ENCODE measurements around the gene TANGO6.

Gene TANGO6

GRCh38 chr16:68848786-68849185, 5.5 kb downstream of the TANGO6 start:
- no peak for TF ChIP-seq BHLHE40 (IDR thresholded peaks at IDR 0.05; ENCODE audit: borderline replicate concordance)
- no peak for TF ChIP-seq HDGF (IDR thresholded peaks at IDR 0.05; ENCODE audit: borderline replicate concordance)
- TF ChIP-seq ZNF384 (IDR thresholded peaks at IDR 0.05): no peak
- TF ChIP-seq ARNT (IDR thresholded peaks at IDR 0.05): no peak
- no peak for TF ChIP-seq L3MBTL2 (conservative IDR thresholded peaks at IDR 0.05)
- no peak for TF ChIP-seq TARDBP (IDR thresholded peaks at IDR 0.05)
- TF ChIP-seq ELF4 (IDR thresholded peaks at IDR 0.05): no peak
- TF ChIP-seq SUZ12 (IDR thresholded peaks at IDR 0.05): no peak
- no peak for TF ChIP-seq NFRKB (IDR thresholded peaks at IDR 0.05)
- TF ChIP-seq FOXK2 (IDR thresholded peaks at IDR 0.05): no peak
- no peak for TF ChIP-seq FOXA1 (IDR thresholded peaks at IDR 0.05)
- TF ChIP-seq LEF1 (IDR thresholded peaks at IDR 0.05; ENCODE audit: borderline replicate concordance): no peak
- no peak for TF ChIP-seq PKNOX1 (IDR thresholded peaks at IDR 0.05)
- no peak for TF ChIP-seq SP1 (IDR thresholded peaks at IDR 0.05)
- TF ChIP-seq CTBP1 (IDR thresholded peaks at IDR 0.05; ENCODE audit: borderline replicate concordance): no peak
- TF ChIP-seq FOXM1 (IDR thresholded peaks at IDR 0.05; ENCODE audit: borderline replicate concordance): no peak
- DNase-seq (ENCODE audit: extremely low spot score): no peak
- ChIA-PET POLR2A (no interaction called here), CTCF (no interaction called here)

GRCh38 chr16:68850481-68850880, 7.2 kb downstream of the TANGO6 start:
- DNase-seq (ENCODE audit: extremely low spot score): no peak
- ChIA-PET CTCF (no interaction called here), POLR2A (no interaction called here)
- no peak for TF ChIP-seq ZNF384 (IDR thresholded peaks at IDR 0.05)
- TF ChIP-seq HDGF (IDR thresholded peaks at IDR 0.05; ENCODE audit: borderline replicate concordance): no peak
- no peak for TF ChIP-seq FOXM1 (IDR thresholded peaks at IDR 0.05; ENCODE audit: borderline replicate concordance)
- TF ChIP-seq PKNOX1 (IDR thresholded peaks at IDR 0.05): no peak
- no peak for TF ChIP-seq ARNT (IDR thresholded peaks at IDR 0.05)
- no peak for TF ChIP-seq LEF1 (IDR thresholded peaks at IDR 0.05; ENCODE audit: borderline replicate concordance)
- TF ChIP-seq FOXA1 (IDR thresholded peaks at IDR 0.05): no peak
- TF ChIP-seq BHLHE40 (IDR thresholded peaks at IDR 0.05; ENCODE audit: borderline replicate concordance): no peak
- TF ChIP-seq CTBP1 (IDR thresholded peaks at IDR 0.05; ENCODE audit: borderline replicate concordance): no peak
- TF ChIP-seq FOXK2 (IDR thresholded peaks at IDR 0.05): no peak
- no peak for TF ChIP-seq SP1 (IDR thresholded peaks at IDR 0.05)
- TF ChIP-seq SUZ12 (IDR thresholded peaks at IDR 0.05): no peak

- ChIA-PET POLR2A (no interaction called here), CTCF (no interaction called here)
- TF ChIP-seq SUZ12 (IDR thresholded peaks at IDR 0.05) (no peak), L3MBTL2 (conservative IDR thresholded peaks at IDR 0.05) (no peak)
- DNase-seq (ENCODE audit: extremely low spot score): no peak
Measured at GRCh38 chr16:68851601-68852000, 8.3 kb downstream of the TANGO6 start.

- no peak for TF ChIP-seq ARNT (IDR thresholded peaks at IDR 0.05)
- TF ChIP-seq TARDBP (IDR thresholded peaks at IDR 0.05): no peak
- TF ChIP-seq HDGF (IDR thresholded peaks at IDR 0.05; ENCODE audit: borderline replicate concordance): no peak
- TF ChIP-seq NFRKB (IDR thresholded peaks at IDR 0.05): no peak
- no peak for TF ChIP-seq FOXM1 (IDR thresholded peaks at IDR 0.05; ENCODE audit: borderline replicate concordance)
- no peak for TF ChIP-seq CTBP1 (IDR thresholded peaks at IDR 0.05; ENCODE audit: borderline replicate concordance)
- TF ChIP-seq FOXK2 (IDR thresholded peaks at IDR 0.05): no peak
- TF ChIP-seq PKNOX1 (IDR thresholded peaks at IDR 0.05): no peak
- TF ChIP-seq ZNF384 (IDR thresholded peaks at IDR 0.05): no peak
- TF ChIP-seq FOXA1 (IDR thresholded peaks at IDR 0.05): no peak
- TF ChIP-seq LEF1 (IDR thresholded peaks at IDR 0.05; ENCODE audit: borderline replicate concordance): no peak
- TF ChIP-seq SP1 (IDR thresholded peaks at IDR 0.05): no peak
- TF ChIP-seq L3MBTL2 (conservative IDR thresholded peaks at IDR 0.05): no peak
- TF ChIP-seq BHLHE40 (IDR thresholded peaks at IDR 0.05; ENCODE audit: borderline replicate concordance): no peak
- no peak for DNase-seq (ENCODE audit: extremely low spot score)
- CTCF ChIA-PET: no interaction called here
- POLR2A ChIA-PET: no interaction called here
Measured at GRCh38 chr16:68857479-68857878, 14.1 kb downstream of the TANGO6 start.

GRCh38 chr16:68859828-68860227, 16.5 kb downstream of the TANGO6 start:
- DNase-seq (ENCODE audit: extremely low spot score): no peak
- ChIA-PET POLR2A (no interaction called here), CTCF (no interaction called here)
- TF ChIP-seq BHLHE40 (IDR thresholded peaks at IDR 0.05; ENCODE audit: borderline replicate concordance): no peak
- no peak for TF ChIP-seq TARDBP (IDR thresholded peaks at IDR 0.05)

GRCh38 chr16:68860978-68861892, 17.9 kb downstream of the TANGO6 start:
- no peak for TF ChIP-seq LEF1 (IDR thresholded peaks at IDR 0.05; ENCODE audit: borderline replicate concordance)
- TF ChIP-seq FOXM1 (IDR thresholded peaks at IDR 0.05; ENCODE audit: borderline replicate concordance): no peak
- no peak for TF ChIP-seq HDGF (IDR thresholded peaks at IDR 0.05; ENCODE audit: borderline replicate concordance)
- no peak for TF ChIP-seq CTBP1 (IDR thresholded peaks at IDR 0.05; ENCODE audit: borderline replicate concordance)
- TF ChIP-seq FOXK2 (IDR thresholded peaks at IDR 0.05): no peak
- TF ChIP-seq BHLHE40 (IDR thresholded peaks at IDR 0.05; ENCODE audit: borderline replicate concordance): no peak
- no peak for TF ChIP-seq TARDBP (IDR thresholded peaks at IDR 0.05)
- no peak for TF ChIP-seq SP1 (IDR thresholded peaks at IDR 0.05)
- no peak for TF ChIP-seq PKNOX1 (IDR thresholded peaks at IDR 0.05)
- no peak for TF ChIP-seq NFRKB (IDR thresholded peaks at IDR 0.05)
- no peak for TF ChIP-seq ELF4 (IDR thresholded peaks at IDR 0.05)
- TF ChIP-seq L3MBTL2 (conservative IDR thresholded peaks at IDR 0.05): no peak
- no peak for TF ChIP-seq SUZ12 (IDR thresholded peaks at IDR 0.05)
- no peak for TF ChIP-seq FOXA1 (IDR thresholded peaks at IDR 0.05)
- TF ChIP-seq ARNT (IDR thresholded peaks at IDR 0.05): no peak
- ChIA-PET CTCF (no interaction called here), POLR2A (no interaction called here)
- no peak for DNase-seq (ENCODE audit: extremely low spot score)
